GM12874 (cell line): ENCODE data around the gene GLP2R.

Experiments
- TF ChIP-seq, protein P1 (sequence below): IDR thresholded peaks from 2 replicates; pipeline ENCODE4 v1.5.1; 2011; ENCODE audit warnings: low read depth, mild to moderate bottlenecking, control low read depth, low read length, moderate library complexity; ENCODE audit not compliant: insufficient read depth

Gene GLP2R, protein sequence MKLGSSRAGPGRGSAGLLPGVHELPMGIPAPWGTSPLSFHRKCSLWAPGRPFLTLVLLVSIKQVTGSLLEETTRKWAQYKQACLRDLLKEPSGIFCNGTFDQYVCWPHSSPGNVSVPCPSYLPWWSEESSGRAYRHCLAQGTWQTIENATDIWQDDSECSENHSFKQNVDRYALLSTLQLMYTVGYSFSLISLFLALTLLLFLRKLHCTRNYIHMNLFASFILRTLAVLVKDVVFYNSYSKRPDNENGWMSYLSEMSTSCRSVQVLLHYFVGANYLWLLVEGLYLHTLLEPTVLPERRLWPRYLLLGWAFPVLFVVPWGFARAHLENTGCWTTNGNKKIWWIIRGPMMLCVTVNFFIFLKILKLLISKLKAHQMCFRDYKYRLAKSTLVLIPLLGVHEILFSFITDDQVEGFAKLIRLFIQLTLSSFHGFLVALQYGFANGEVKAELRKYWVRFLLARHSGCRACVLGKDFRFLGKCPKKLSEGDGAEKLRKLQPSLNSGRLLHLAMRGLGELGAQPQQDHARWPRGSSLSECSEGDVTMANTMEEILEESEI

GRCh38 chr17:9825641-9826150 is at the start of gene GLP2R:
TSS of gene GLP2R (plus strand) at chr17:9825924. CDS start at chr17:9826064, 140 bp downstream.
- TF ChIP-seq, protein P1, sequence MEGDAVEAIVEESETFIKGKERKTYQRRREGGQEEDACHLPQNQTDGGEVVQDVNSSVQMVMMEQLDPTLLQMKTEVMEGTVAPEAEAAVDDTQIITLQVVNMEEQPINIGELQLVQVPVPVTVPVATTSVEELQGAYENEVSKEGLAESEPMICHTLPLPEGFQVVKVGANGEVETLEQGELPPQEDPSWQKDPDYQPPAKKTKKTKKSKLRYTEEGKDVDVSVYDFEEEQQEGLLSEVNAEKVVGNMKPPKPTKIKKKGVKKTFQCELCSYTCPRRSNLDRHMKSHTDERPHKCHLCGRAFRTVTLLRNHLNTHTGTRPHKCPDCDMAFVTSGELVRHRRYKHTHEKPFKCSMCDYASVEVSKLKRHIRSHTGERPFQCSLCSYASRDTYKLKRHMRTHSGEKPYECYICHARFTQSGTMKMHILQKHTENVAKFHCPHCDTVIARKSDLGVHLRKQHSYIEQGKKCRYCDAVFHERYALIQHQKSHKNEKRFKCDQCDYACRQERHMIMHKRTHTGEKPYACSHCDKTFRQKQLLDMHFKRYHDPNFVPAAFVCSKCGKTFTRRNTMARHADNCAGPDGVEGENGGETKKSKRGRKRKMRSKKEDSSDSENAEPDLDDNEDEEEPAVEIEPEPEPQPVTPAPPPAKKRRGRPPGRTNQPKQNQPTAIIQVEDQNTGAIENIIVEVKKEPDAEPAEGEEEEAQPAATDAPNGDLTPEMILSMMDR = no peak

DNA sequence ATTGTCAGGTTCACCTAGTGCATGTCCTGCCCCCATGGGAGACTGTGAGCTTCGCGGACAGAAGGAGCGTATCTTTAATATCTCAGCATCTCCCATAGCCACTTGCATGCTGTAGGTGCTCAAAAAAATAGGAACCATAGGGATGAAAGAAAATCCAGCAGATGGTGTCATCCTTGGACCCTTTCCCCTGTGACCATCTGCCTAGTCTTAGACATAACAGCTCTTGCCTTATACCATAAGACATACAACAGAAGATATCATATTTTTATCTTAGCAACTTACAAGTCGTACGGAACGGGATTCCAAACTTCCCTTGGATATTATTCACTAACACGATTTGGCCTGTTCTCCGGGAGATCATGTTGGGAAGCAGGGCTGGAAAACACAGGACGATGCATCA is 48.8 kb upstream of the GLP2R start:
- TF ChIP-seq, protein P1 = no peak

- TF ChIP-seq, protein P1 = no peak
Measured at GRCh38 chr17:9780552-9780951, 45.2 kb upstream of the GLP2R start.

- TF ChIP-seq, protein P1 = no peak
Measured at GRCh38 chr17:9783050-9783449, 42.7 kb upstream of the GLP2R start.

DNA sequence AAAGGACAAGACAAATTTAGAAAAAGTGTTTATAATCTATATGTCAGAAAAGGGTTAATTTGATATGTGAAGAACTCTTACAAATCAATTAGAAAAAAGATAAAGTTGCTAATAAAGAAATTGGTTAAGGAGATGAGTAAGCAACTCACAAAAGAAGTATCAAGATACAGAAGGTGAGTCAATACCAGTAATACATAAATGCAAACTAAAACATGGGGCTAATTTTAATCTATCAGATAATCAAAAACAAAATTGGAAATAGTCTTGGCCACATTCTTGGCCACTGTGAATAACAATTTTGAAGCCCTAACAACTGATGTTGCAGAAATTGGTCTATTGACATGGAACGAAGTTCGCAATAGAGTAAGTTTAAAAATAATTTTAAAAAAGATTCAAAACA is 41.2 kb upstream of the GLP2R start:
- TF ChIP-seq, protein P1 = no peak

DNA sequence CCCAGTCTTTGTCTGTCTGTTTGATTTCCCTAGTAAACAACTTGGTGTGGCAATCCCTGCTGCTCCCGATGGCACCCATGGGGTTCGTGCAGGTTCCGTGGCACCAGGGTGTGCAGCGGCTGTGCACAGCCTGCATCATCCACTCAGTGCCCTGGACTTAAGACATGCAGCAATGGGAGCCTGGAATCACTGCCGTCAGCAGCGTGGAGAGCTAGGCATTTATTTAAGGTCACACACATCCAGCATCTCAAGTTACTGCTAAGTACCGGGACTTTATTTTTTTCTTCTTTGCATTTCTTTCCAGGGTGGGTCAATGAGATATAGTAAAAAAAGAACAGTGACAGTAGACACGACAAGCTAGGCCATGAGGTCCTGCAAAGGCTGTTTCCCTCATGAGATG is 37.1 kb upstream of the GLP2R start:
- TF ChIP-seq, protein P1 = no peak

- TF ChIP-seq, protein P1 = no peak
Measured at GRCh38 chr17:9790316-9790715, 35.4 kb upstream of the GLP2R start.
